ENCODE results near the gene SDCCAG8. TPM values are rescaled to one million over a fixed set of nuclear protein-coding genes. Genes with fewer than 3 reads are reported as not detected.
A peak's percentile ranks its signal among the peaks of the same experiment; 100 is the strongest.

The SDCCAG8 gene
- total and polyA plus RNA-seq, 4 donors = 8.5 to 25.8 (median 17.5) TPM

DNA sequence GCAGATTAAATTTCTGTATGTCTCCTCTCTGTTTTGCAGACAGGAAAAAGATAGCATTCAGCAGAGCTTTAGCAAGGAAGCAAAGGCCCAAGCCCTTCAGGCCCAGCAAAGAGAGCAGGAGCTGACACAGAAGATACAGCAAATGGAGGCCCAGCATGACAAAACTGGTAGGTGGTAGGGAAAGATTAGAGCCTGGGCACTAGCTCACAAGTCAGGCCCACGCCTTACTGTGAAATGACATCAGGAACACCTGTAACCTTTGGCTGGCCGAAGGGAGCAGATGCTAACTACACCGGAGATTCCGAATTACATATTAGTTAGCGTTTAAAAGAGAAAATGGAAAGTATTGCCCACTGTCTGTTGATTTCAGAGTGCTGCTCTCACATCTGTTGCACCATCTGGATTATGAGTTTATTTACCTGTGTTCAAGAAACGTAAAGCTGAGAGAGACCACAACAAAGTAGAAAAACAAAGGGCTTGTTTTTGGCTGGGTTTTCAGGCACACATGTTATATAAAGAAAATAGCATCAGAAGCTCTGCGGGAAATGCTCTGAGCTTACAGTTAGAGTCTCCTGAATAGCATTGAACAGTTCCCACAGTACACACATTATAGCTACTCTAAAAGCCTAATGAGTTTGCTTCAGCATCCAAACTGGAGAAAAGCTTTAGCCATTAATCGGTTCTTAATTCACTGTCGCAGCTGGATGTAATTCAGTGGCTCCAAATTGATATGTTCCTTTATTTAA is 160.0 kb downstream of the SDCCAG8 start:
- DNase-seq (ENCODE audit: low spot score) = no peak
- no peaks in the 10 kb centered on the region for H3K36me3 ChIP-seq (ENCODE audit: control insufficient read depth in 4 of 4, insufficient read depth in 3 of 4, low read depth in 1 of 4, low read length in 3 of 4)
- 87% methylated on average over 9 of the region's 9 CpGs for WGBS
- H3K9me3 ChIP-seq (ENCODE audit: control insufficient read depth in 4 of 4, low read length in 3 of 4) = no peaks in the 10 kb centered on the region
- H3K4me3 ChIP-seq (ENCODE audit: low read depth in 1 of 3, low read length in 3 of 3) = no peak overlapping the region
- H3K27ac ChIP-seq (ENCODE audit: low read depth in 1 of 2, low read length in 2 of 2) = peak overlapping the region; percentile 27 to 65
- H3K9ac ChIP-seq (ENCODE audit: low read depth in 1 of 2, low read length in 2 of 2) = no peak overlapping the region
- H3K4me1 ChIP-seq (ENCODE audit: control insufficient read depth in 4 of 4, insufficient read depth in 4 of 4, low read length in 3 of 4) = peaks cover 0 to 33% (median 5%) of the 10 kb centered on the region in 4 donors
- TF ChIP-seq FOXA1 (IDR thresholded peaks at IDR 0.05) = no peak
- no peak for TF ChIP-seq REST (IDR thresholded peaks at IDR 0.05)
- TF ChIP-seq YY1 (IDR thresholded peaks at IDR 0.05) = no peak
- no peak for TF ChIP-seq NR2F2 (IDR thresholded peaks at IDR 0.05)
- no peak for TF ChIP-seq ZBTB33 (IDR thresholded peaks at IDR 0.05)
- TF ChIP-seq RXRA (IDR thresholded peaks at IDR 0.05) = no peak
- TF ChIP-seq RAD21 (IDR thresholded peaks at IDR 0.05) = no peak
- no peak for TF ChIP-seq EGR1 (IDR thresholded peaks at IDR 0.05; ENCODE audit: low read depth in 2 of 2)
- no peak for TF ChIP-seq JUND (IDR thresholded peaks at IDR 0.05)
- TF ChIP-seq, protein P1, sequence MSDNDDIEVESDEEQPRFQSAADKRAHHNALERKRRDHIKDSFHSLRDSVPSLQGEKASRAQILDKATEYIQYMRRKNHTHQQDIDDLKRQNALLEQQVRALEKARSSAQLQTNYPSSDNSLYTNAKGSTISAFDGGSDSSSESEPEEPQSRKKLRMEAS (IDR thresholded peaks at IDR 0.05) = no peak
- no peak for TF ChIP-seq HNF4A (conservative IDR thresholded peaks at IDR 0.05)
- no peak for TF ChIP-seq SP1 (IDR thresholded peaks at IDR 0.05)
- TF ChIP-seq ATF3 (IDR thresholded peaks at IDR 0.05) = no peak
- no peak for TF ChIP-seq CTCF (IDR thresholded peaks at IDR 0.05; ENCODE audit: low read depth, low read length, missing input control)
- TF ChIP-seq GABPA (IDR thresholded peaks at IDR 0.05 in 1 of 2, conservative IDR thresholded peaks at IDR 0.05 in 1 of 2) = no peak
- TF ChIP-seq TAF1 (conservative IDR thresholded peaks at IDR 0.05) = no peak
- no peak for TF ChIP-seq FOXA2 (IDR thresholded peaks at IDR 0.05)
- H3K27me3 ChIP-seq (ENCODE audit: control insufficient read depth in 4 of 4, insufficient read depth in 4 of 4, low read length in 3 of 4) = no peaks in the 10 kb centered on the region
